Activated B cell treated with CpG ODN at 0.5 μM for 24 hours (primary cell): Measurements from ENCODE around the gene OR51E1. TPM values are rescaled to one million over a fixed set of nuclear protein-coding genes. Genes with fewer than 3 reads are reported as not detected.

Experiments used
- ATAC-seq: fragments of 200-7000 bp; cut with Tn5 transposase; one replicate; pipeline ENCODE4 v1.10.0; 2021; ENCODE audit warnings: low read depth, mild to moderate bottlenecking, moderate library complexity
- CTCF ChIA-PET: fragments of 350-600 bp; sonication (Branson Sonifier 250); formaldehyde crosslinking; loops from one replicate; lab custom pipeline; 2021; ENCODE audit warnings: antibody characterized with exemption; lab: Charles Lee
- POLR2A ChIA-PET: fragments of 350-600 bp; sonication (Branson Sonifier 250); formaldehyde crosslinking; loops from one replicate; lab custom pipeline; 2021; ENCODE audit warnings: antibody characterized with exemption; lab: Charles Lee
- DNase-seq: peaks from one replicate; pipeline ENCODE4 v3.0.0; 2022
- H3K27ac Mint-ChIP-seq: one replicate; pipeline ENCODE4 v1.8.0; 2020; ENCODE audit warnings: mixed read lengths
- H3K27me3 Mint-ChIP-seq: one replicate; pipeline ENCODE4 v1.8.0; 2021; ENCODE audit warnings: mixed read lengths
- H3K36me3 Mint-ChIP-seq: one replicate; pipeline ENCODE4 v1.8.0; 2021; ENCODE audit warnings: low read depth, mixed read lengths
- H3K4me1 Mint-ChIP-seq: one replicate; pipeline ENCODE4 v1.8.0; 2021; ENCODE audit warnings: mixed read lengths
- H3K4me3 Mint-ChIP-seq: one replicate; pipeline ENCODE4 v1.8.0; 2020; ENCODE audit warnings: mild to moderate bottlenecking, mixed read lengths
- H3K9me3 Mint-ChIP-seq: one replicate; pipeline ENCODE4 v1.8.0; 2020; ENCODE audit warnings: mixed read lengths
- CTCF ChIP-seq: fragments of 200-600 bp; IDR thresholded peaks from one replicate; pipeline ENCODE4 v1.8.0; 2022; ENCODE audit warnings: antibody characterized with exemption, mild to moderate bottlenecking
- intact Hi-C: fragments of 100-400 bp; cut with micrococcal nuclease; formaldehyde crosslinking; loops from one replicate; pipeline ENCODE4 v1.15.1; 2024
- total RNA-seq: library from RNA; stranded (reverse); gene quantifications from 2 replicates; pipeline ENCODE4 v1.2.3, GENCODE V29; 2022

Gene OR51E1
- total RNA-seq, 1 donor from 2014 or later: not detected

GRCh38 chr11:4644233-4644632 lies 451 bp downstream of the OR51E1 start:
- no peak for DNase-seq
- no peaks in the 10 kb centered on the region for H3K36me3 Mint-ChIP-seq
- H3K27ac Mint-ChIP-seq: no peak overlapping the region
- peaks cover 8% of the 10 kb centered on the region for H3K27me3 Mint-ChIP-seq
- ATAC-seq: no peak
- H3K9me3 Mint-ChIP-seq: no peaks in the 10 kb centered on the region
- no peak overlapping the region for H3K4me3 Mint-ChIP-seq
- intact Hi-C loops: no loop called here
- POLR2A ChIA-PET: no interaction called here
- no peak for TF ChIP-seq CTCF
- CTCF ChIA-PET: interaction anchor here (1.2 kb wide), 1 partner anchor 8 kb away, joined by 3 read pairs; no protein-coding TSS in a partner anchor
- H3K4me1 Mint-ChIP-seq: no peaks in the 10 kb centered on the region

- no peaks in the 10 kb centered on the region for H3K36me3 Mint-ChIP-seq
- ATAC-seq (no peak), DNase-seq (no peak)
- POLR2A ChIA-PET: no interaction called here
- H3K4me1 Mint-ChIP-seq: no peaks in the 10 kb centered on the region
- H3K9me3 Mint-ChIP-seq: no peaks in the 10 kb centered on the region
- no peak for TF ChIP-seq CTCF
- H3K27me3 Mint-ChIP-seq: peaks cover 13% of the 10 kb centered on the region
- H3K27ac Mint-ChIP-seq: no peak overlapping the region
- H3K4me3 Mint-ChIP-seq: no peak overlapping the region
- CTCF ChIA-PET: interaction anchor here (1.0 kb wide), 1 partner anchor 9 kb away, joined by 3 read pairs; the partner anchor contains the start of gene OR51D1
- intact Hi-C loops: no loop called here
Observed at GRCh38 chr11:4645974-4646373, 2.2 kb downstream of the OR51E1 start.

GRCh38 chr11:4647766-4648165 lies 4.0 kb downstream of the OR51E1 start:
- no peaks in the 10 kb centered on the region for H3K36me3 Mint-ChIP-seq
- ATAC-seq (no peak), DNase-seq (no peak)
- no peak overlapping the region for H3K27ac Mint-ChIP-seq
- no peaks in the 10 kb centered on the region for H3K4me1 Mint-ChIP-seq
- no peak for TF ChIP-seq CTCF
- intact Hi-C loops: no loop called here
- ChIA-PET POLR2A (no interaction called here), CTCF (no interaction called here)
- no peak overlapping the region for H3K4me3 Mint-ChIP-seq
- no peaks in the 10 kb centered on the region for H3K9me3 Mint-ChIP-seq
- peaks cover 11% of the 10 kb centered on the region for H3K27me3 Mint-ChIP-seq

GRCh38 chr11:4654635-4655369 lies 11.0 kb downstream of the OR51E1 start:
- Mint-ChIP-seq H3K27ac (no peak overlapping the region), H3K27me3 (peaks cover 6% of the 10 kb centered on the region), H3K4me1 (no peaks in the 10 kb centered on the region), H3K36me3 (no peaks in the 10 kb centered on the region), H3K4me3 (no peak overlapping the region), H3K9me3 (no peaks in the 10 kb centered on the region)
- no peak for ATAC-seq
- ChIA-PET CTCF (no interaction called here), POLR2A (no interaction called here)
- no peak for DNase-seq
- intact Hi-C loops: no loop called here
- TF ChIP-seq CTCF: no peak

- DNase-seq (no peak), ATAC-seq (no peak)
- intact Hi-C loops: no loop called here
- no peaks in the 10 kb centered on the region for H3K4me1 Mint-ChIP-seq
- H3K4me3 Mint-ChIP-seq: no peak overlapping the region
- no peaks in the 10 kb centered on the region for H3K36me3 Mint-ChIP-seq
- ChIA-PET CTCF (no interaction called here), POLR2A (no interaction called here)
- no peaks in the 10 kb centered on the region for H3K9me3 Mint-ChIP-seq
- H3K27me3 Mint-ChIP-seq: peaks cover 13% of the 10 kb centered on the region
- H3K27ac Mint-ChIP-seq: no peak overlapping the region
- no peak for TF ChIP-seq CTCF
Observed at GRCh38 chr11:4658629-4659445, 15.1 kb downstream of the OR51E1 start.
